NK-92 (cell line): ENCODE data around the gene CD247.

Source experiments
- DNase-seq: peaks from one replicate; lab custom pipeline; 2025; ENCODE audit not compliant: unreplicated experiment; lab: John Stamatoyannopoulos, UW

Gene CD247

GRCh38 chr1:167512046-167512654 is 6.2 kb downstream of the CD247 start:
- no peak for DNase-seq

GRCh38 chr1:167511374-167511986 is 6.8 kb downstream of the CD247 start:
- no peak for DNase-seq

- DNase-seq: no peak
Observed at GRCh38 chr1:167510881-167511280, 7.4 kb downstream of the CD247 start.

DNA sequence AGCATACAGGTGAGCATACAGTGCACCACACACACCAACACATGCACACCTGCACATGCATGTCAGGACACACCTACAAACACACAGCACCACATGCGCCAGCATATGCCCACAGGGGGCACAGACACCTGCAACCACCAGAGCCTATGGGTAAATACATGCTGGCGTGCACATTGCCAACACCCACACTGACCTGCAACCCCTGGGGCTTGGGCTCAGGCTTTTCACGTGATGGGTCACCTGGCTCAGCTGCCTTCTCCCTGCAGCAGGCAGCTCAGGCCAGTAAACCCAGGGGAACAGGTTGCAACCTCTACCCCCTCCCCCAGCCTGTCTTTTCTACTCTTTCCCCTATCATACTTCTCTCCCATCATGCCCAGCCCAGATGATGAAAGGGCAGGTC is 8.1 kb downstream of the CD247 start:
- DNase-seq: no peak

GRCh38 chr1:167509587-167509986 is 8.7 kb downstream of the CD247 start:
- DNase-seq: no peak

GRCh38 chr1:167507719-167508118 is 10.6 kb downstream of the CD247 start:
- no peak for DNase-seq

GRCh38 chr1:167504467-167504827 is 13.9 kb downstream of the CD247 start:
- no peak for DNase-seq

GRCh38 chr1:167503626-167504466 is 14.5 kb downstream of the CD247 start:
- DNase-seq: no peak

GRCh38 chr1:167502719-167503462 is 15.4 kb downstream of the CD247 start:
- DNase-seq: no peak

- DNase-seq: no peak
Observed at GRCh38 chr1:167502192-167502551, 16.2 kb downstream of the CD247 start.

- no peak for DNase-seq
Observed at GRCh38 chr1:167501515-167502191, 16.7 kb downstream of the CD247 start.

- no peak for DNase-seq
Observed at GRCh38 chr1:167500283-167500860, 18.0 kb downstream of the CD247 start.

- no peak for DNase-seq
Observed at GRCh38 chr1:167499664-167500101, 18.6 kb downstream of the CD247 start.

GRCh38 chr1:167499106-167499505 is 19.2 kb downstream of the CD247 start:
- no peak for DNase-seq

DNA sequence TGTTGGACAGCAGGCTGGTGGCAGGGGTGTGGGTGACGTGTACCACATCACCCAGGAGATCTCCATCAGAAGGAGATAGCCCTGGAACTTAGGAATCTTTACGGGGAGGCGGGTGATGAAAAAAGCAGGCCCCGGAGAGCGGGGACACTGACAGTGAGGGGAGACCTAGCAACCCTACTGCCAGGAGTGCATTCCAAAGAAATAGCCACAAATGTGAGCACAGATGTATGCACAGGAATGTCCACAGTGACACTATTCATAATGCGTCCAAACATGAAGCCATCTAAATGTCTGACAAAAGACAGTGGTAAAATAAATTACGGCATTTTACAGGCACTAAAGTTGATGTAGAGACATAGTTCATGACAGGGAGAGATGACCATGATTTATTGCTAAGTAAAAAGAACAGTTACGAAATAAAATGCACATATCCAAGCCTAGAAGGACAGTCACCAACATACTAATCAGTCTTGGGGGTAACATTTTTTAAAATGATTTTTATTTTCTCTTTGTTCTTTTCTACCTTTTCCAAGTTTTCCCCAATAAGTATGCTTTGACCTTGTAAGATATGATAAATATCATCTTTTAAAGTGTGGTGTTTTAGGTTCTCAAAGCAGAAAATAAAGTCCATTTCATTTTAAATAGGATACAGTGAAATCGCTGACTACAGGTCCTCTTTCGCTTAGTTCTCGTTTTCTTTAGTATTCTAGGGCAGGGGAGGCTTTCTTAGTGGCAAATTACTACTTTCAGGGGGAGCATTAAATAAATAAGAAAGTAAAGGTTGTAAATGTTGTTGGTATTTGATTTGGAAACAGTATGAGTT is 21.3 kb downstream of the CD247 start:
- DNase-seq: no peak

DNA sequence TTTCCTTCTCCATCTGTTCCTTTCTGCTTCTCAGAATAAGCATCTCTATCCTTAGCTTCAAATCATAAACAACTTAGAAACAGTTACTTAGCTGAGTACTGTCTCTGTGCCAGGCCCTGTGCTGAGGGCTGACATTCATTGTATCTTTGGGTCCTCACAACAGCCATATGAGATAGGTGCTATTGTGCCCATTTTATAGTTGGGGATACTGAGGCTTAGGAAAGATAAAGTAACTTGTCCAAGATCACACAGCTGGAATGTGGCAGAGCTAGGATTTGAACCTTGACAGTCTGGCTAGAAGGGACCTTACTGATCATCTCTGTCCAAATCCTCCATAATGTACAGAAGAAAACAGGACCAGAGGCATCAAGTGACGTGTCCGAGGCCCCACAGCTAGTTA is 25.0 kb downstream of the CD247 start:
- DNase-seq: no peak

- DNase-seq: no peak
Observed at GRCh38 chr1:167492481-167492910, 25.8 kb downstream of the CD247 start.

- DNase-seq: no peak
Observed at GRCh38 chr1:167491586-167492461, 26.5 kb downstream of the CD247 start.

DNA sequence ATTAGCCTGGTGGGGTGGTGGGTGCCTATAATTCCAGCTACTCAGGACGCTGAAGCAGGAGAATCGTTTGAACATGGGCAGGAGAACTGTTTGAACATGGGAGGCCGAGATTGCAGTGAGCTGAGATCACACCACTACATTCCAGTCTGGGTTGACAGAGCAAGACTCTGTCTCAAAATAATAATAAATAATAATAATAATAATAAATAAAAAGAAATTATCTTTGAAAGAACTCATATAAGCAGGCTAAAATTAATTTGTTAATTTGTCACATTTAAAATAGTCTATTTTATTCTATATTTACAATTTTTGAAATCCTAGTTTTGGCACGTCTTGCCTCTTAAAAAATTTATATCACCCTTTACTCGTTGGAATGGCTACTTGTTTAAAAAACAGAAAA is 27.6 kb downstream of the CD247 start:
- no peak for DNase-seq
